Measurements from ENCODE around the gene GDPD5.

Gene GDPD5

GRCh38 chr11:75469785-75470405, 55.8 kb downstream of the GDPD5 start:
- no peak for DNase-seq

- DNase-seq: no peak
Observed at GRCh38 chr11:75468534-75469340, 57.0 kb downstream of the GDPD5 start.

- DNase-seq: no peak
Observed at GRCh38 chr11:75467881-75468280, 57.9 kb downstream of the GDPD5 start.

GRCh38 chr11:75467311-75467710, 58.4 kb downstream of the GDPD5 start:
- no peak for DNase-seq

GRCh38 chr11:75465701-75466531, 59.8 kb downstream of the GDPD5 start:
- DNase-seq: no peak

- DNase-seq: no peak
Observed at GRCh38 chr11:75463106-75463774, 62.5 kb downstream of the GDPD5 start.

- no peak for DNase-seq
Observed at GRCh38 chr11:75462117-75462653, 63.6 kb downstream of the GDPD5 start.

- no peak for DNase-seq
Observed at GRCh38 chr11:75461151-75461550, 64.6 kb downstream of the GDPD5 start.

GRCh38 chr11:75456596-75457183, 69.1 kb downstream of the GDPD5 start:
- DNase-seq: no peak

GRCh38 chr11:75454987-75455386, 70.8 kb downstream of the GDPD5 start:
- no peak for DNase-seq

- DNase-seq: no peak
Observed at GRCh38 chr11:75453916-75454655, 71.7 kb downstream of the GDPD5 start.

GRCh38 chr11:75450826-75451821, 74.6 kb downstream of the GDPD5 start:
- DNase-seq: no peak

- DNase-seq: no peak
Observed at GRCh38 chr11:75450236-75450635, 75.5 kb downstream of the GDPD5 start.

- DNase-seq: no peak
Observed at GRCh38 chr11:75449776-75450175, 76.0 kb downstream of the GDPD5 start.

- no peak for DNase-seq
Observed at GRCh38 chr11:75449271-75449670, 76.5 kb downstream of the GDPD5 start.

- DNase-seq: no peak
Observed at GRCh38 chr11:75447415-75447814, 78.3 kb downstream of the GDPD5 start.

GRCh38 chr11:75445315-75445953, 80.3 kb downstream of the GDPD5 start:
- no peak for DNase-seq

- DNase-seq: no peak
Observed at GRCh38 chr11:75443043-75443442, 82.7 kb downstream of the GDPD5 start.

GRCh38 chr11:75442161-75442885, 83.4 kb downstream of the GDPD5 start:
- DNase-seq: no peak
